Ovary (tissue), 9 donors: Measurements from ENCODE around the gene PPP4R1. TPM values are rescaled to one million over a fixed set of nuclear protein-coding genes. Genes with fewer than 3 reads are reported as not detected.

ENCODE experiments used
- DNase-seq, 5 donors: peaks; one replicate each; pipeline ENCODE4 v3.0.0-alpha.2; 2019 to 2020
- H3K27ac ChIP-seq, 2 donors: fragments of 200-600 bp; one replicate each; pipeline versions ENCODE4 v1.5.1 to v1.8.0; 2019 to 2022
- H3K27me3 ChIP-seq: fragments of 200-600 bp; one replicate; pipeline ENCODE4 v1.8.0; 2022
- H3K36me3 ChIP-seq: fragments of 200-600 bp; sonication (generic); one replicate; pipeline ENCODE4 v1.5.1; 2019
- H3K4me1 ChIP-seq: one replicate; pipeline ENCODE4 v1.8.1; 2013; ENCODE audit warnings: mild to moderate bottlenecking, moderate library complexity; ENCODE audit not compliant: insufficient read depth
- H3K4me3 ChIP-seq: fragments of 200-600 bp; sonication (generic); one replicate; pipeline ENCODE4 v1.5.1; 2017
- H3K9me3 ChIP-seq, 2 donors: fragments of 200-600 bp in 1 of 2; sonication (generic) in 1 of 2; one replicate each; pipeline versions ENCODE4 v1.5.1 to v1.8.1; 2013 to 2019; ENCODE audit warnings: mild to moderate bottlenecking in 1 of 2, moderate library complexity in 1 of 2
- CTCF ChIP-seq, 3 donors: fragments of 450-650 bp in 2 of 3; fragments of 200-600 bp in 1 of 3; IDR thresholded peaks; one replicate each; pipeline versions ENCODE4 v1.5.1 to v1.8.0; 2016 to 2022; ENCODE audit warnings: antibody characterized with exemption in 3 of 3, mild to moderate bottlenecking in 1 of 3
- EP300 ChIP-seq: sonication (generic); formaldehyde crosslinking; IDR thresholded peaks from one replicate; pipeline ENCODE4 v1.6.1; 2017; ENCODE audit warnings: antibody characterized with exemption
- POLR2A ChIP-seq: fragments of 450-650 bp; IDR thresholded peaks from one replicate; pipeline ENCODE4 v1.6.1; 2017; ENCODE audit warnings: antibody characterized with exemption, mild to moderate bottlenecking, moderate library complexity
- WGBS, 3 donors: extraction: QIAGEN DNeasy Blood & Tissue Kit in 1 of 3; methylation state at CpG; one replicate each; pipeline versions ENCODE4 v1.1.5 to v1.1.7; 2013 to 2017; 5-methylcytosine and 5-hydroxymethylcytosine counted together
- intact Hi-C, 4 donors: fragments of 100-400 bp; cut with DNase I; formaldehyde crosslinking; loops; one replicate each; pipeline versions ENCODE4 v1.11.0 to v1.15.1; 2022 to 2023
- polyA plus RNA-seq, 2 donors: library from polyadenylated mRNA; stranded (reverse); fragments of 200-250 nt in 1 of 2; fragments of 350-450 nt in 1 of 2; fragmentation: Illumina TruSeq in 1 of 2; extraction: RNeasy Lipid Tissue Mini Kit (QIAGEN cat#74804) in 1 of 2; gene quantifications; one replicate each; pipeline ENCODE4 v1.2.3, GENCODE V29; 2013 to 2014
- total RNA-seq, 7 donors: library from RNA; depleted of rRNA in 2 of 7; stranded (reverse); fragments of >200 nt in 2 of 7; fragmentation: NEBNext Ultra II Directional in 3 of 7; extraction: Animal tissue kit (Norgen Biotek cat#: 25700) in 3 of 7; gene quantifications; one replicate each; pipeline versions ENCODE4 v1.1.0 to v1.2.4, GENCODE V29; 2016 to 2023
- donor health status: DM: no; HTN: no; CAD: no; lungs with moderate emphysema.
- donor health status: DM: no; HTN: no; CAD: no.
- donor health status: Bipolar disorder and iron deficiency.
- donor health status: DM: yes; HTN: yes; CAD: no.
- donor health status: DM: no; HTN: no; CAD: no.
- donor health status: DM: yes; HTN: yes; CAD: no.

Gene PPP4R1
- total and polyA plus RNA-seq, 9 donors: 31.4 to 128 (median 107) TPM

- intact Hi-C loops: no loop called here
- Histone ChIP-seq H3K4me3 (no peak overlapping the region), H3K27ac (no peak overlapping the region), H3K27me3 (no peaks in the 10 kb centered on the region), H3K9me3 (no peaks in the 10 kb centered on the region), H3K4me1 (no peaks in the 10 kb centered on the region), H3K36me3 (no peaks in the 10 kb centered on the region)
- no peak for TF ChIP-seq CTCF (IDR thresholded peaks at IDR 0.05)
- TF ChIP-seq EP300: no peak
- TF ChIP-seq POLR2A: no peak
- no peak for DNase-seq
- WGBS, 3 donors: 91 to 94% (median 92%) methylated on average over 3 of the region's 3 CpGs
Observed at GRCh38 chr18:9571546-9571945, 42.8 kb downstream of the PPP4R1 start.

DNA sequence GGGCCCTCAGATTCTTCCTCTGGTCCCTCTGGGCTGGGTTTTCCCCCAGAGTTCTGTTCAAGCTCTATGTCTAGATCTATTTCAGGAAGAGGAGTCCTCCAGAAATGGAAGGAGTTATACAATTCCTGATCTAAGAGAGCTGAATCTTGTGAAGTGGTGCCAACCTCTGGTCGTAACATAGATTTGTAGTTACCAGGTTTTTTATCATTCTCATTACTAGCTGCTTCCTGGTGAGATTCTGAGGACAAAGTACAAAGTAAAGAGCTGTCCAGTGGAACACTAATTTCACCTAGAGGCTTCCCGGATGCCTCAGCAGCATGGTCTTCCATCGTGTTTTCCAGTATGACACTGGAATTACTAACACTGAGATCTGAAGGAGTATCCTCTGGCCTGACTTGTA, 44.1 kb downstream of the PPP4R1 start:
- TF ChIP-seq POLR2A (no peak), CTCF (IDR thresholded peaks at IDR 0.05) (no peak), EP300 (no peak)
- Histone ChIP-seq H3K9me3 (no peaks in the 10 kb centered on the region), H3K4me3 (no peak overlapping the region), H3K4me1 (peaks cover 3% of the 10 kb centered on the region), H3K36me3 (no peaks in the 10 kb centered on the region), H3K27me3 (no peaks in the 10 kb centered on the region), H3K27ac (no peak overlapping the region)
- intact Hi-C loops: no loop called here
- 79 to 83% (median 80%) methylated on average over 3 of the region's 3 CpGs for WGBS, 3 donors
- DNase-seq: no peak

DNA sequence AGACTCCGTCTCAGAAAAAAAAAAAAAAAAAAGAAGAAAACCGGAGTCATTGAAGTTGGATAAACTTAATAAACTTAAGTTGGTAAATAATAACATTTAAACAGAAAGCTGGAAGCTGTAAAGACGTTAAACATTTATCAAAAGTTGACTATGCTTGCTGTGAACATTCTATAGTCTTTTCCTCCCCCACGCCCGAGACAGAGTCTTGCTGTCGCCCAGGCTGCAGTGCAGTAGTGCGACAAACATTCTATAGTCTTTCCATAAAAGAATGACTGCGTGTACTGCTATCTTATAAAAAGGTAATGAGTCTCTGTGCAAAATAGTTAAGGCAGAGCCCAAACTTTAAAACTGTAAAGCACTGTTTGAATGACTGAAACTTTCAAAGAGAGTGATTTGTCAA, 45.2 kb downstream of the PPP4R1 start:
- no peak for TF ChIP-seq POLR2A
- no peak for TF ChIP-seq EP300
- TF ChIP-seq CTCF (IDR thresholded peaks at IDR 0.05): no peak
- H3K9me3 ChIP-seq: no peaks in the 10 kb centered on the region
- H3K27ac ChIP-seq: no peak overlapping the region
- intact Hi-C loops: no loop called here
- WGBS, 3 donors: 82 to 83% (median 83%) methylated on average over 8 of the region's 8 CpGs
- no peaks in the 10 kb centered on the region for H3K27me3 ChIP-seq
- H3K36me3 ChIP-seq: no peaks in the 10 kb centered on the region
- H3K4me3 ChIP-seq: no peak overlapping the region
- peaks cover 10% of the 10 kb centered on the region for H3K4me1 ChIP-seq
- no peak for DNase-seq

GRCh38 chr18:9568186-9568585, 46.2 kb downstream of the PPP4R1 start:
- Histone ChIP-seq H3K9me3 (no peaks in the 10 kb centered on the region), H3K36me3 (no peaks in the 10 kb centered on the region), H3K27me3 (no peaks in the 10 kb centered on the region), H3K27ac (no peak overlapping the region), H3K4me3 (no peak overlapping the region), H3K4me1 (peaks cover 10% of the 10 kb centered on the region)
- no peak for TF ChIP-seq POLR2A
- TF ChIP-seq EP300: no peak
- no peak for TF ChIP-seq CTCF (IDR thresholded peaks at IDR 0.05)
- no peak for DNase-seq
- intact Hi-C loops: no loop called here

DNA sequence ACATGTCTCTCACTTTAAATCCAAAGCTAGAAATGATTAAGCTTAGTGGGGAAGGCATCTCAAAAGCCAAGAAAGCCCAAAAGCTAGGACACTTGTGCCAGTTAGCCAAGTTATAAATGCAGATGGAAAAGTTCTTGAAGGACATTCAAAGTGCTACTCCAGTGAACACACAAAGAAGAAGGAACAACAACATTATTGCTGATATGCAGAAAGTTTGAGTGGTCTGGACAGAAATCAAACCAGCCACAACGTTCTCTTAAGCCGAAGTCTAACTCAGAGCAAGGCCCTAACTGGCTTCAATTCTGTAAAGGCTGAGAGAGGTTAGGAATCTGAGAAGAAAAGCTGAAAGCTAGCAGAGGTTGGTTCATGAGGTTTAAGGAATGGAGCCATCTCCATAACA, 49.0 kb downstream of the PPP4R1 start:
- Histone ChIP-seq H3K9me3 (no peaks in the 10 kb centered on the region), H3K4me3 (no peak overlapping the region), H3K27me3 (no peaks in the 10 kb centered on the region), H3K4me1 (peaks cover 10% of the 10 kb centered on the region), H3K36me3 (no peaks in the 10 kb centered on the region), H3K27ac (no peak overlapping the region)
- intact Hi-C loops: no loop called here
- no peak for DNase-seq
- TF ChIP-seq CTCF (IDR thresholded peaks at IDR 0.05) (no peak), POLR2A (no peak), EP300 (no peak)
- WGBS, 3 donors: 28 to 53% (median 44%) methylated on average over 2 of the region's 2 CpGs
